CD4-positive, alpha-beta T cell treated with Interleukin-15 for 1 hour (primary cell): ENCODE results near the gene SLC6A17.

ENCODE experiments used
- DNase-seq: peaks from one replicate; pipeline ENCODE4 v3.0.0-alpha.2; 2020

Gene SLC6A17

GRCh38 chr1:110205591-110206155 is 55.4 kb downstream of the SLC6A17 start:
- no peak for DNase-seq

DNA sequence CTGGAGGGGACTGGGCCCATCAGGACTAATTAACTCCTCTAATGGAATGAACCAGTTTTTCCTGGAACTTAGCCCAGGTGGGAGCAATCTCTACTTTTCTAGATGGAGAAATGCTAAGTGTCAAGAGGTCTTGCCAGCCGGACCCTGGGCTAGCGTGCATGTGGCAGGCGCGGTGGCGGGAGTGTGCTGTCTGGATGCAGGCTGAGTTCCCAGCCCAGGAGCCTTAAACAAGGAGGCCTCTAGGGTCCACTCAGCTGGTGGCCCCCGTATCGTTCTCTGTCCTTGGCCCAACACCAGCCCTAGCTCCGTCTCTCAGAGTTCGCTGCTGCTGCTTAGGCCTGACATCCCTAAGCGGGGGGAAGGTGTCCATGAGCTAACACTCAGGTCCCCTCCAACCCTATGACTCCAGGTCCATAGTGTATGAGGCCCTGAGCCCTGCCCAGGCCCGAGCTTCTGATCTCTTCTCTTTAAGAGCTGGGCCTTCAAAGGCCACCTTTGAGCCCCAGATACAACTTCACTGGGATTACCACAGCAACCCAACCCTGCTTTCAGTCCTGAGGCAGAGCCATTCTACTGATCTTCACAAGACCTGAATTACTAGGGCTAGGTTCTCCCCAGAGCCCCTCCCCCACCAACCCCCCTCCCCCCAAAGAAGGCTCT is 56.1 kb downstream of the SLC6A17 start:
- DNase-seq: no peak

DNA sequence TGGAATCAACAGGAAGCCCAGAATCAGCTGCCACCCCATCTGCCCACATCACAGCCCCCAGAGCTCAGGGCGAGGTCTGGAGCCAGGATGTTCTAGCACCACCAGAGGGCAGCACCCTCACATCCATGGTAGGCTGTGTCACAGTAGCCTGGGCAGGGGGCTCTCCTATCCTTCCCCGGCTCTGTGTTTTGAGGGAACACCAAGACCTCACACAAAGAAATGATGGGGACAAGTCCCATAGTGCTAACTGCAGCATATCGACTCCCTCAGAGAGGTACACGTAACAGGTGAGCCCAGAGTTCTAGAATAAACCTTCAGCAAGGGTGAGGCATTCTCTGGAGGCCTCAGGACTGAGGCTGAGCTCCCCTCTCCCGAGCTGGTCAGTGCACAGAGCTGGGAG is 57.5 kb downstream of the SLC6A17 start:
- DNase-seq: peak; percentile 76

- no peak for DNase-seq
Observed at GRCh38 chr1:110208916-110209645, 58.8 kb downstream of the SLC6A17 start.

GRCh38 chr1:110209715-110210603 is 59.7 kb downstream of the SLC6A17 start, which contains the start of gene KCNC4:
Gene KCNC4 (plus strand): TSS chr1:110210314. CDS start chr1:110211500, 1,186 bp downstream.
- DNase-seq: peak; percentile 96

DNA sequence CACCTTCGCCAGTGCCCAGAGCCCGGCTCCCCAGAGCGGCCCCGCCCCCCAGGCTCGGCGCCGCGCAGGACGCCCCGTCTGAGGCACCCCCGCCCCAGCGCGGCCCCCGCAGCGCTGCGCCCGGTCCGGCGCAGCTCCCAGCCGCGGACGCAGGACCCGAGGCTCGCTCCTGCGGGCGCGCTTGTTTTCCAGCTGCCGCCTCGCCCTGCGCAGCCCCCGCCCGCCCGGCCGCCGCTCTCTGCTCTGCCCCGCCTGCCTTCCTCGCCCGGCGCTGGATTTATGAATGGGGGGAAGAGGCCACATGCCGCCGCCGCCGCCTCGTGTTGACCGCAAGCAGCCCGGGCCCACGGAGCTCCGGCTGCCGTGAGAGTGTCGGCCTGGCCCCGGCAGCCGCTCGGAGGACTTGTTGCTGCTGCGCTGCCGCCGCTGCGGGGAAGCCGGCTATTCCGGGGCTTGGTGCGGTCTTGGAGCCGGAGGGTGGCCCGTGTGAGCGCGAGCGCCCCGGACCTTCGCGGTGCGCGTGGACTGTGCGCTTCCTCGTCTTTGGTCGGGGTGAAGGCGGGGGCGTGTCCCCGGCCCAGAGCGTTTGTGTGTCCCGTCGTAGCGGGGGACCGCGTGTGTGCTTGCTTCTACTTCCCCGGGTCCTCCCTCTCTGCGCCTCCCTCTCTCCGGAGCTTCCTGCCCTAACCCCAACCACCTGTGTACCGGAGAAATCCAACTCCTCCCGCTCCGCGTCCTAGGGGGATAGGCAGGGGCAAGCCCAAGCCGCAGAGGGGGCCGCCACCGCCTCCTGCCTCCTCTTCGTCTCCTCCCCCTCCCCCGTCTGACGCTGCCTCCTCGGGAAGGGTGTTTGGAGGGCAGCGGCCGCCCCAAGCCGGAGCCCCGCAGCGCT is 60.6 kb downstream of the SLC6A17 start:
- DNase-seq: peak; percentile 57

GRCh38 chr1:110211496-110212168 is 61.3 kb downstream of the SLC6A17 start:
- peak; percentile 48 for DNase-seq

DNA sequence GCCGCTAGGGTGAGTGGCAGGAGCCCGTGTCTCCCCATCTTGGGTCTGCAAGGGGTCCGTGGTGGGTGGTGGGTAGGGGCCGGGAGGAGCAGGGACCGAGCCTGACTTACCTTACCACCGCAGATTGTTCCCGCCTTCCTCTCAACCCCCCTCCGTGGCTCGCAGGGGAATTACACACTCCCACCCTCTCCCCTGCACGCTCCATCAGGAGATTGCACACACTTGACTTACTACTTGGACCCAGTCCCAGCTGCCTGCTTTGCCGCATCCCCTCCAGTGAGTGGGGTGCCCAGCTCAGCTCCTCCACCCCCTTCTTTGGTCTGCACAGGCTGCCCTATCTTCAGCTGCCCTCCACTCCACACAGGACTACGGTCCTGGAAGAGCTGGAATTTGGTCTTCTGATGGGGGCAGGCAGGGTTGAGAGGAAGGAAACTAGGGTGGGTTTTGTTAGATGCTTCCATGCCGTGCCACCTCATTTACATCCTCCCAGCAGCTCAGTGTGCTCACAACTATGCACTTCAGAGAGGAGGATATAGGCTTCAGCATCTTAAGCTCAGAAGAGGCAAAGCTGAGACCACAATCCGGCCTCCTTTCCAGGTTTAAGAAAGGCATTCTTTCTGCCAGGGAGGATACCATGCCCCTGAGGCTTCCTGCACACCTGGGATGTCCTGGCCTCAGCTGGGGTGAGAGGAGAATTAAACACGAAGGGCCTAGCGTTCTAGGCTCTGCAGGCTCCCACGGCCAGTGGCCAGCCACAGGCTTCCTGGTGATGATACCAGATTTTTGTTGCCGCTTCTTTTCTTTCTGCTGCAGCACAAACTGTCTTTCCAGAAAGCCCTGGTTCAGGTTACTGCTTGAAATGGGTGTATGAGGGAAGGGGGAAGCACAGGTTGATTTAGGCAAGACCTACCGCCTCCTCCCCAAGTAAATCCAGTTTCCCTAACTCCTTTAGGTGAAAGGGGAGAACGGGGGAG is 62.2 kb downstream of the SLC6A17 start:
- DNase-seq: no peak

DNA sequence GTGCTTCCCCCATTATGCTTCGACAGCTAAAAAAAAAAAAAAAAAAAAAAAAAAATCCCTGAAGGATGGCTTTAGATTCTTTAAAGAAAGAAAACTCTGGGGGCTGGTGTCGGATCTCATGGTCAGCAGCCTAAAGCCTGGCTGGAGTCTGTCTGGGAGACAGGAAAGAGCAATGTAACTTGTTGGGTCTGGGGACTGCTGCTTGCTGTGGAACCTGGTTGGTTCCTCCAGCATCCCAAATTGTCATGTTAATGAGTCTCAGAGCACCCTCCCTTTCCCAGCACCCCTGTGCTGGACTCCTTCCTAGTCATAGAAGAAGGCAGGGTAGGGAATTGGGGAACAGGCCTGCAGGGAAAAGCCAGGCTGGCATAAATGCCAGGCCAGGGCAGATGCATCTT is 62.8 kb downstream of the SLC6A17 start:
- no peak for DNase-seq

DNA sequence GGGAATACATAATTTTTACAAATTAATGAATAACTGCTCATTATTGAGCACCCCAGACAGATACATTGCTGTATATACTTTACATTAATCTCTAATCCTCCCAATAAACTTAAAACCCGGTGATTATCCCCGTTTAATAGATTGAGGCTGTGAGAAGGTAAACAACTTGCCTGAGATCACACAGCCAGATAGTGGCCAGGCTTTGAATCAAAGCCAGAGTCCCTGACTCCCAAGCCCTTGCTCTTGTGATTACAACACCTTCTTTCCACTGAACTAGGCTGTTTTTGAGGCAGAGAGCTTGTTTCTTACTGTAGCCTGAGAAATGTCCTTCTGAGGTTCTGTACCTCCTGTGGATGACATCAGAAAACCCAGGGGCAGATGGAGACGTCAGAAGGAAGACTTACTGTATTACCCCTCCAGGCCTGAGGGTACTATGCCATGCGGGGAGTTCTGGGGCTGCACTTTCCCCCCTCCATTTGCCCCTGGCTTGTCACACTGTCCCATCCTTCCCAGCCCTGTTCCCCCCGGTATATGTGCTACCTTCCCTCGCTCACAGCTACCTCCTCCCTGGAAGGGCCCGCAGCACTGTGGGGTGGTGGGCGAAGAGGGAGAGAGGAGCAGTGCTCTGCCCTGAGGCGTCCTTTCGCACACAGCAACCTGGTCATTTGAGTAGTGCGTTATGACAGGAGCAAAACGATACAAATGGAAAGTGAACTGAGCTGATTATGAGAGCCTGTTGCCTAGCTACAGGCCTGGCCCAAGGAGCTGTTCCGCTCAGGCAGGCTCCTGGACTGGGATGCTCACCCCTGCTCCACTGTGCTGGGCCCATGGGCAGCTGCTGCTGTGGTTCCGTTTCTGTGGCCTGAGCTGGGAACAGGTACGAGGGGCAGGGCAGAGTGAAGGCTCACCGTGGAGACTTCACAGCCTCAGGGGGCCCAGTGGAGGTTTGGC is 64.4 kb downstream of the SLC6A17 start:
- no peak for DNase-seq

GRCh38 chr1:110215621-110216515 is 65.6 kb downstream of the SLC6A17 start:
- no peak for DNase-seq

DNA sequence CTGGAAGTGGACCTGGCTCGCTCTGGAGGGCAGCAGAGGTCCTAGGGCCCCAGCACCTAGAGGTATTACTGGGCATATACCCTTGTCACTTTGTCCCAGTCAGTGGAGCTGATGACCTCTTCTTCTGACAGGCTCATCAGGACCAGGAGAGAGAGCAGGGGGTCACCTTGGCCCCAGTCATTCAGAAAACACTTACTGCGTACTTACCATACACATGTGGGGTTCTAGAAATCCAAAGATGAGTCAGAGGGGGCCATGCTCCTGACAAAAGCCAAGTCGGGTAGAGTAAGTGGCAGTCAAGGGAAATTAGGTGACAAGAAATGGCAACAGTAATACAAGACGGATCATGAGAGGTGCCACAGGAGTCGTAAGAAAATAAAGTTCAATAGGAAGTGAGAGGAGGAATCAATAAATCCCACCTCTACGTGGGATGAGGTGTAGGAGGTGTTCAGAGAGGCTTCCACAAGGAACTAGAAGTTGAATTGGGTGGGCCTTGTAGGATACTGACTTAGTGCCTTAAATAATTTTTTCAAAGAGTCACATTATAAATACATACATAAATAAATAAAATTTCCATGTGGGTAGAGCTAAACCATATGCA is 66.7 kb downstream of the SLC6A17 start:
- DNase-seq: no peak

DNA sequence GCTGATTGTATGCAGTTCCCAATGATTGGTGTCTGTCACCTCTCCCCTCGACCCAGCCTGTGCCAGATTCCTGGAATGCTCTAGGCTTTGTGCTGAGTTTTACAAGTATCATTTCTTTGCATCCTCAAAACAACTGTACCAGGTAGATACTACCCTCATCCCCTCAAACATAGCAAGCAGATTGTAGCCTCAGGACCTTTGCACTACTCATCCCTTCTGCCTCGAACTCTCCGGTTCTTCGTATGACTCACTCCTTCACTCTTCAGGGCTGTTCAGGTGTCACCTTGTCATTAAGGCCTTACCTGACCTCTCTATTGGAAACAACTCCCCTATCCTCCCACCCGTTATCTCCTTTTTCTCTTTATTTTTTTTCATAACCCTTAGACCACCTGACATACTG is 67.8 kb downstream of the SLC6A17 start:
- DNase-seq: no peak

GRCh38 chr1:110218739-110219138 is 68.4 kb downstream of the SLC6A17 start:
- DNase-seq: no peak

DNA sequence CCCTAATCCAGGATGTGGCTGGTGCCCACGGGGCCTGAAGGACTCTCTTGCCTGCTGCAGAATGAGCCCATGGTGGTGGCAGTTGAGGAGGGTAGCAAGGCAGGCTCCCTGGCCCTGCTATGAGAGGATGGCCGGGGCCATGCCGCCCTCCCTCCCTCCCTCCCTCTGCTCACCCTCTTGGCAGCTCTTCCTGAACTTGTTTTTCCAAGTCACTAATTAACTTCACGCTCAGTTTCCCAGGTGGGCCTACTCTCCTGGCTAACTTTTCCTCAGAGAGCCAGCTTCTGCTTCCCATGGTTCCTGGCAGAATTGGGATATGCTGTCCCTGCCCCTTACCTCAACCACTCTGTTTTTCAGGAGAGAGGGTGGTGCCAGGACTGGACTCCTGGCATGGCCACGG is 70.0 kb downstream of the SLC6A17 start:
- DNase-seq: no peak

GRCh38 chr1:110221119-110221518 is 70.8 kb downstream of the SLC6A17 start:
- no peak for DNase-seq

- DNase-seq: no peak
Observed at GRCh38 chr1:110223127-110223526, 72.8 kb downstream of the SLC6A17 start.

- no peak for DNase-seq
Observed at GRCh38 chr1:110223581-110223980, 73.3 kb downstream of the SLC6A17 start.
